ENCODE results near the gene OCA2. TPM values are rescaled to one million over a fixed set of nuclear protein-coding genes. Genes with fewer than 3 reads are reported as not detected.

OCA2 gene
- total and polyA plus RNA-seq, 2 of the 8 experiments (the other 6 are each of a cell fraction or from before 2014, with no cell fraction given), result 0.20 TPM

DNA sequence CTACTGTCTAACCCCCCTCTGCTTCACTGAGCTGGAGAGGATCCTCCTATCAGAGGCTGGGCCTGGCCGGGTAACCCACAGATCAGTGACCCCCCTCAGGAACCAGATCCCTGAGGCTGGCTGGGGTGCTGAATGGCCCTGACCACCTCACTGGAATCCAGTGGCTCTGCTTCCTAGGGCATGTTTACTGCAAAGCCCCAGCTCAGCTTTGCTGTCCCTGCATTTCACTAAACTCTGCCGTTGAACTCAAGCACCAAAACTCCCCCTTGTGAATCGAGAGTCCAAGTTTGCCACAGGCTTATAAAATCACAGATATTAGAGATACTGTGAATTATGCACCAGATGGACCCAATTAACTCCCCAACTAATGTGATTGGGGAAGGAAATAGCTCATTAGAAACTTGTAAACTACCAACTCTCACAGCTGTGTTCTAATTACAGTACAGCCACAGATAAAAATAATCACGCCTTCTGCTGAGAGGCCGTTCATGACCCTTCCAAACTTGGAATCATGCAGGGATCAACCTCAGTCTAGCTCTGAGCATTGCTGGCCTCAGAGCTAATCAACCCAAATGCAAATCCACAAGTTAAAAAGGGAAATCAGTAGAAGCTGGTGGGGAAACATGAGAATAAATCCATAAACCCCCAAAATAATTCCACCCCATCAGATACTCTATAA is 47.0 kb downstream of the OCA2 start (continued):
- TF ChIP-seq ZNF274 (IDR thresholded peaks at IDR 0.05; ENCODE audit: borderline replicate concordance, extremely low read depth, low read length), result no peak

Measured in H1 (cell line).